SJCRH30 (cell line): ENCODE measurements around the gene PRKAR2A. TPM values are rescaled to one million over a fixed set of nuclear protein-coding genes. Genes with fewer than 3 reads are reported as not detected.

ENCODE experiments used
- DNase-seq, 2 experiments: peaks; one replicate each; pipeline ENCODE4 v3.0.0-alpha.2; 2015 to 2020
- H3K27ac ChIP-seq: fragments of 250-450 bp; sonication (Bioruptor Pico); 2 replicates; pipeline ENCODE4 v1.5.1; 2020; ENCODE audit warnings: mild to moderate bottlenecking, moderate library complexity
- H3K27me3 ChIP-seq: fragments of 250-450 bp; sonication (Bioruptor Pico); 2 replicates; pipeline ENCODE4 v1.5.1; 2020; ENCODE audit warnings: mild to moderate bottlenecking, moderate library complexity
- H3K36me3 ChIP-seq: fragments of 250-450 bp; sonication (Bioruptor Pico); 2 replicates; pipeline ENCODE4 v1.5.1; 2020; ENCODE audit warnings: mild to moderate bottlenecking, moderate library complexity
- H3K4me1 ChIP-seq: fragments of 250-450 bp; sonication (Bioruptor Pico); 2 replicates; pipeline ENCODE4 v1.5.1; 2020; ENCODE audit warnings: mild to moderate bottlenecking, moderate library complexity
- H3K4me3 ChIP-seq: fragments of 250-450 bp; sonication (Bioruptor Pico); 2 replicates; pipeline ENCODE4 v1.5.1; 2020; ENCODE audit warnings: mild to moderate bottlenecking, moderate library complexity
- H3K9me3 ChIP-seq: fragments of 250-450 bp; sonication (Bioruptor Pico); replicated peaks from 2 replicates; pipeline ENCODE4 v1.5.1; 2020; ENCODE audit warnings: mild to moderate bottlenecking, moderate library complexity
- total RNA-seq: library from RNA; depleted of rRNA; stranded (reverse); fragments of >200 nt; shearing (Covaris generic); gene quantifications from 2 replicates; pipeline ENCODE4 v1.2.3, GENCODE V29; 2014; rRNA removed

PRKAR2A gene
- 45.0 and 46.5 TPM in 2 replicates for total RNA-seq

- Histone ChIP-seq H3K4me3 (peak within 1 kb of the TSS; percentile 73), H3K9me3 (no peaks in the 10 kb centered on the region), H3K4me1 (peaks cover 11% of the 10 kb centered on the region), H3K27me3 (no peaks in the 10 kb centered on the region), H3K36me3 (no peaks in the 10 kb centered on the region), H3K27ac (peak within 1 kb of the TSS; percentile 35; the same call in 1 of the 2 replicates)
- peak; percentile 85 to 90 for DNase-seq
Measured at GRCh38 chr3:48847504-48848423, at the start of gene PRKAR2A. TSS of gene PRKAR2A (minus strand) at chr3:48847874. CDS start at chr3:48847596, 278 bp downstream.

- no peak for DNase-seq
- Histone ChIP-seq H3K27ac (no peak overlapping the region), H3K9me3 (no peaks in the 10 kb centered on the region), H3K27me3 (no peaks in the 10 kb centered on the region), H3K4me1 (peaks cover 4% of the 10 kb centered on the region; the same call in 1 of the 2 replicates), H3K36me3 (no peaks in the 10 kb centered on the region), H3K4me3 (no peak overlapping the region)
Measured at GRCh38 chr3:48896936-48897335, 49.3 kb upstream of the PRKAR2A start.

- Histone ChIP-seq H3K27ac (no peak overlapping the region), H3K4me3 (no peak overlapping the region), H3K36me3 (no peaks in the 10 kb centered on the region), H3K9me3 (no peaks in the 10 kb centered on the region), H3K27me3 (no peaks in the 10 kb centered on the region), H3K4me1 (peaks cover 4% of the 10 kb centered on the region; the same call in 1 of the 2 replicates)
- no peak for DNase-seq
Measured at GRCh38 chr3:48894516-48894915, 46.8 kb upstream of the PRKAR2A start.

GRCh38 chr3:48891606-48892005, 43.9 kb upstream of the PRKAR2A start:
- no peak for DNase-seq
- H3K27ac ChIP-seq = no peak overlapping the region

GRCh38 chr3:48885753-48886152, 38.1 kb upstream of the PRKAR2A start:
- no peaks in the 10 kb centered on the region for H3K27me3 ChIP-seq
- no peak overlapping the region for H3K4me3 ChIP-seq
- no peak for DNase-seq
- H3K27ac ChIP-seq = no peak overlapping the region
- H3K4me1 ChIP-seq = no peaks in the 10 kb centered on the region
- no peaks in the 10 kb centered on the region for H3K36me3 ChIP-seq
- H3K9me3 ChIP-seq = no peaks in the 10 kb centered on the region

More at GRCh38 chr3:48891606-48892005, 43.9 kb upstream of the PRKAR2A start:
- Histone ChIP-seq H3K4me1 (no peaks in the 10 kb centered on the region), H3K27me3 (no peaks in the 10 kb centered on the region), H3K4me3 (no peak overlapping the region), H3K36me3 (no peaks in the 10 kb centered on the region), H3K9me3 (no peaks in the 10 kb centered on the region)

- no peaks in the 10 kb centered on the region for H3K9me3 ChIP-seq
- no peak overlapping the region for H3K4me3 ChIP-seq
- no peak for DNase-seq
- no peak overlapping the region for H3K27ac ChIP-seq
- H3K4me1 ChIP-seq = no peaks in the 10 kb centered on the region
- H3K36me3 ChIP-seq = no peaks in the 10 kb centered on the region
- H3K27me3 ChIP-seq = no peaks in the 10 kb centered on the region
Measured at GRCh38 chr3:48881652-48882114, 34.0 kb upstream of the PRKAR2A start.

GRCh38 chr3:48881006-48881405, 33.3 kb upstream of the PRKAR2A start:
- no peaks in the 10 kb centered on the region for H3K4me1 ChIP-seq
- H3K9me3 ChIP-seq = no peaks in the 10 kb centered on the region
- H3K27ac ChIP-seq = no peak overlapping the region
- H3K36me3 ChIP-seq = no peaks in the 10 kb centered on the region
- H3K4me3 ChIP-seq = no peak overlapping the region
- H3K27me3 ChIP-seq = no peaks in the 10 kb centered on the region
- DNase-seq = no peak

GRCh38 chr3:48879994-48880377, 32.3 kb upstream of the PRKAR2A start:
- Histone ChIP-seq H3K27ac (no peak overlapping the region), H3K9me3 (no peaks in the 10 kb centered on the region), H3K4me3 (no peak overlapping the region), H3K36me3 (no peaks in the 10 kb centered on the region), H3K27me3 (no peaks in the 10 kb centered on the region), H3K4me1 (no peaks in the 10 kb centered on the region)
- no peak for DNase-seq

GRCh38 chr3:48879307-48879993, 31.8 kb upstream of the PRKAR2A start:
- Histone ChIP-seq H3K27me3 (no peaks in the 10 kb centered on the region), H3K36me3 (no peaks in the 10 kb centered on the region), H3K4me3 (no peak overlapping the region), H3K4me1 (no peaks in the 10 kb centered on the region), H3K27ac (no peak overlapping the region), H3K9me3 (no peaks in the 10 kb centered on the region)
- DNase-seq = no peak

- no peak for DNase-seq
- H3K4me1 ChIP-seq = no peaks in the 10 kb centered on the region
- no peak overlapping the region for H3K4me3 ChIP-seq
- H3K36me3 ChIP-seq = no peaks in the 10 kb centered on the region
- no peaks in the 10 kb centered on the region for H3K9me3 ChIP-seq
- no peak overlapping the region for H3K27ac ChIP-seq
- no peaks in the 10 kb centered on the region for H3K27me3 ChIP-seq
Measured at GRCh38 chr3:48877671-48878070, 30.0 kb upstream of the PRKAR2A start.

- H3K27ac ChIP-seq = no peak overlapping the region
- no peak for DNase-seq
- H3K36me3 ChIP-seq = no peaks in the 10 kb centered on the region
- H3K4me1 ChIP-seq = no peaks in the 10 kb centered on the region
- H3K4me3 ChIP-seq = no peak overlapping the region
- no peaks in the 10 kb centered on the region for H3K27me3 ChIP-seq
- H3K9me3 ChIP-seq = no peaks in the 10 kb centered on the region
Measured at GRCh38 chr3:48863122-48863521, 15.4 kb upstream of the PRKAR2A start.

GRCh38 chr3:48859206-48859605, 11.5 kb upstream of the PRKAR2A start:
- Histone ChIP-seq H3K4me1 (peaks cover 10% of the 10 kb centered on the region), H3K27ac (no peak overlapping the region), H3K27me3 (no peaks in the 10 kb centered on the region), H3K36me3 (no peaks in the 10 kb centered on the region), H3K9me3 (no peaks in the 10 kb centered on the region), H3K4me3 (no peak overlapping the region)
- no peak for DNase-seq

- DNase-seq = no peak
Measured at GRCh38 chr3:48858709-48859108, 11.0 kb upstream of the PRKAR2A start.

GRCh38 chr3:48857641-48858040, 10.0 kb upstream of the PRKAR2A start:
- Histone ChIP-seq H3K4me1 (peaks cover 21% of the 10 kb centered on the region), H3K27ac (no peak overlapping the region), H3K9me3 (no peaks in the 10 kb centered on the region), H3K36me3 (no peaks in the 10 kb centered on the region), H3K4me3 (no peak overlapping the region), H3K27me3 (no peaks in the 10 kb centered on the region)
- no peak for DNase-seq

More at GRCh38 chr3:48858709-48859108, 11.0 kb upstream of the PRKAR2A start:
- Histone ChIP-seq H3K36me3 (no peaks in the 10 kb centered on the region), H3K4me1 (peaks cover 13% of the 10 kb centered on the region), H3K4me3 (no peak overlapping the region), H3K27me3 (no peaks in the 10 kb centered on the region), H3K27ac (no peak overlapping the region), H3K9me3 (no peaks in the 10 kb centered on the region)

GRCh38 chr3:48856469-48856868, 8.8 kb upstream of the PRKAR2A start:
- no peaks in the 10 kb centered on the region for H3K9me3 ChIP-seq
- no peak overlapping the region for H3K27ac ChIP-seq
- no peaks in the 10 kb centered on the region for H3K36me3 ChIP-seq
- H3K27me3 ChIP-seq = no peaks in the 10 kb centered on the region
- DNase-seq = no peak
- H3K4me1 ChIP-seq = peaks cover 30% of the 10 kb centered on the region
- no peak overlapping the region for H3K4me3 ChIP-seq
